CD8-positive, alpha-beta memory T cell (primary cell): ENCODE data around the gene DVL1. TPM values are rescaled to one million over a fixed set of nuclear protein-coding genes. Genes with fewer than 3 reads are reported as not detected.

ENCODE experiments used
- CTCF ChIA-PET: fragments of 350-600 bp; sonication (Branson Sonifier 250); formaldehyde crosslinking; loops from one replicate; lab custom pipeline; 2021; ENCODE audit warnings: antibody characterized with exemption; lab: Charles Lee
- POLR2A ChIA-PET: fragments of 350-600 bp; sonication (Branson Sonifier 250); formaldehyde crosslinking; loops from one replicate; lab custom pipeline; 2021; ENCODE audit warnings: antibody characterized with exemption; lab: Charles Lee
- DNase-seq, 5 donors: peaks; one replicate each; pipeline versions ENCODE4 v3.0.0 to v3.0.0-alpha.2; 2020 to 2022; ENCODE audit warnings: mixed read lengths in 1 of 5
- H3K27ac ChIP-seq: one replicate; pipeline ENCODE4 v1.7.0; 2013; ENCODE audit warnings: low read depth, mild to moderate bottlenecking, low read length, moderate library complexity
- H3K27me3 ChIP-seq: 2 replicates; pipeline ENCODE4 v1.7.0; 2013; ENCODE audit warnings: low read length, mild to moderate bottlenecking; ENCODE audit not compliant: insufficient read depth, poor library complexity, severe bottlenecking
- H3K36me3 ChIP-seq: 2 replicates; pipeline ENCODE4 v1.7.0; 2013; ENCODE audit warnings: mild to moderate bottlenecking, low read length, moderate library complexity; ENCODE audit not compliant: insufficient read depth
- H3K4me1 ChIP-seq: 2 replicates; pipeline ENCODE4 v1.7.0; 2013; ENCODE audit warnings: mild to moderate bottlenecking, low read length, moderate library complexity; ENCODE audit not compliant: insufficient read depth
- H3K4me3 ChIP-seq: 2 replicates; pipeline ENCODE4 v1.7.0; 2013; ENCODE audit warnings: mild to moderate bottlenecking, low read length
- H3K9me3 ChIP-seq: 2 replicates; pipeline ENCODE4 v1.7.0; 2013; ENCODE audit warnings: mild to moderate bottlenecking, low read length
- H3K27ac Mint-ChIP-seq, 8 donors: one replicate each; pipeline ENCODE4 v1.8.0; 2020 to 2021; ENCODE audit warnings: mixed read lengths in 8 of 8, mild to moderate bottlenecking in 6 of 8, inconsistent platforms in 3 of 8, moderate library complexity in 3 of 8
- H3K27me3 Mint-ChIP-seq, 2 donors: one replicate each; pipeline ENCODE4 v1.8.0; 2020 to 2021; ENCODE audit warnings: mixed read lengths in 2 of 2, mild to moderate bottlenecking in 1 of 2, moderate library complexity in 1 of 2
- H3K36me3 Mint-ChIP-seq, 3 donors: one replicate each; pipeline ENCODE4 v1.8.0; 2020 to 2021; ENCODE audit warnings: mixed read lengths in 3 of 3, inconsistent platforms in 1 of 3, mild to moderate bottlenecking in 1 of 3
- H3K4me1 Mint-ChIP-seq, 3 donors: one replicate each; pipeline ENCODE4 v1.8.0; 2020 to 2021; ENCODE audit warnings: mixed read lengths in 3 of 3, inconsistent platforms in 1 of 3, mild to moderate bottlenecking in 1 of 3
- H3K4me3 Mint-ChIP-seq, 7 donors: one replicate each; pipeline ENCODE4 v1.8.0; 2020 to 2021; ENCODE audit warnings: mixed read lengths in 7 of 7, mild to moderate bottlenecking in 6 of 7, moderate library complexity in 4 of 7, inconsistent platforms in 2 of 7
- H3K9me3 Mint-ChIP-seq, 5 donors: one replicate each; pipeline ENCODE4 v1.8.0; 2020 to 2022; ENCODE audit warnings: mixed read lengths in 5 of 5, mild to moderate bottlenecking in 3 of 5, moderate library complexity in 2 of 5, inconsistent platforms in 1 of 5
- polyA plus RNA-seq: library from polyadenylated mRNA; unstranded; fragments of 300-500 nt; fragmentation: Illumina TruSeq; gene quantifications from one replicate; pipeline ENCODE4 v1.2.3, GENCODE V29; 2021
- total RNA-seq, 2 experiments: library from RNA; stranded (reverse); gene quantifications; one replicate each; pipeline ENCODE4 v1.2.3, GENCODE V29; 2021

DVL1 gene
- total and polyA plus RNA-seq, 3 experiments from 2014 or later: 1.6 to 41.1 (median 39.7) TPM

DNA sequence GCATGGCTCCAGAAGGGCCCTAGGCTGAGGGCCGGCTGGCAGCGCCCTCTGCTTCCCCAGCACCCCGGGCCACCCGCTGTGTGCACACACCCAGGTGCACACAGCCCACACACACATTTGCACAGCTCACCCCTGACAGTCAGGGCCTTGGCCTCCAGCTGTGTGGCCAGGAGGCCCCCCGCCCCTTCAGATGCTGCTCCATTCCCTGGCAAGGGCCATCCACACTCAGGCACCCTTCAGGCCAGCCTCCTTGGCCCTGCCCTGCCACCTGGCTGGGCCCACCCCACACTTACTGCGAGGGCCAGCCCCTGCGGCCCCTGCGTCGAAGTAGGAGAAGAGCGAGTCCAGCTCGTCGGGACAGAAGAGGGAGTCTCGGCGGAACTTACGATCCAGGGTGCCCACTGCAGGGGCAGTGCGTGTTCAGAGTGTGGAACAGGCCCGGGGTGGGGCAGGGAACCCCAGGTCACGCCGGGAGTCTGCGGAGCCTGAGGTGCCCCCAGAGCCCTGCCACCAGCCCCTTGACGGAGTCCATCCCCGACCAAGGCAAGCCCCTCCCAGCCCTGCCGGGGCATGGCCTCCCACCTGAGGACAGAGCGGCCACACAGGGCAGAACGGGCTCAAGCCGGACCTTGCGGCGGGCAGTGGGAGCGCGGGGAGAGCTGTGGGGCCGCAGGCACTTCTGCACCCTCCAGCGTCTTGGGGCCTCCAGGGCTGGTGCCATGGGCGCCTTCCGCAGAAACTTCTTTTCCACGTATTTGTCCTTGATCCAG, 53.9 kb downstream of the DVL1 start:
- H3K27ac ChIP-seq: no peak overlapping the region
- H3K9me3 Mint-ChIP-seq: no peaks in the 10 kb centered on the region
- ChIA-PET CTCF (interaction anchor here (1.5 kb wide), 1 partner anchor 173 kb away, joined by 6 read pairs; no protein-coding TSS in a partner anchor), POLR2A (no interaction called here)
- H3K36me3 Mint-ChIP-seq: no peaks in the 10 kb centered on the region
- no peaks in the 10 kb centered on the region for H3K27me3 Mint-ChIP-seq
- peaks cover 0 to 5% (median 4%) of the 10 kb centered on the region in 3 donors for H3K4me1 Mint-ChIP-seq
- H3K27ac Mint-ChIP-seq: no peak overlapping the region
- H3K4me3 ChIP-seq: no peak overlapping the region
- no peaks in the 10 kb centered on the region for H3K27me3 ChIP-seq
- H3K4me1 ChIP-seq: no peaks in the 10 kb centered on the region
- H3K4me3 Mint-ChIP-seq: no peak overlapping the region
- DNase-seq: no peak
- no peaks in the 10 kb centered on the region for H3K36me3 ChIP-seq
- H3K9me3 ChIP-seq: no peaks in the 10 kb centered on the region

DNA sequence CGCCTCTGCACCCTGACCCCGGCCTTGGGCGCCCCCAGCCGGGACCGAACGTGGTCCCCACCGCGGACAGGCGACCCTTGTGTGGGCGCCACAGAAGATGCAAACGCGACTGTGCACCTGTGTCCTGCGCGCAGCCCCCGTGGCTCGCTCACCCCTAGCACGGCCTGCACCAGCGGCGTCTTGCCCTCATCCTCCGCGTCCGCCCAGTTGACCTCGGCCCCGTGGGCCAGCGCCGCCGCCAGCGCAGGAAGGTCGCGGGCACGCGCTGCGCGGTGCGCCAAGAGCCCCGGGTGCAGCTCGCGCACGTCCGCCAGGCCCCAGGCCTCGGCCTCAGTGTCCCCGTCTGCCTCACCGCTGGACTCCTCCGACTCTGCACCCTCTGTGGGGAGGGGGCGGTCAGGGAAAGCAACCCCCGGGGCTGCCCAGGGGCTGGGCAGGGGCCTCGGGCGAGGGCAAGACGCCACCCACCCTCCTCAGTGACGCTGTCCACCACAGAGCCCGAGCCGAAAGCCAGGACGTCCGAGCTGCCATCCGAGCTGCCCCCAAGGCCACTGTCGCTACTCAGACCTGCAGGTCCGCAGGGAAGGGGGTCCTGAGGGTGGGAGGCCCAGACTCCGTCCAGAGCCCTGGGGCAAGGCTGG, 54.8 kb downstream of the DVL1 start:
- Histone ChIP-seq H3K9me3 (no peaks in the 10 kb centered on the region), H3K4me3 (no peak overlapping the region), H3K27me3 (no peaks in the 10 kb centered on the region), H3K36me3 (no peaks in the 10 kb centered on the region), H3K27ac (no peak overlapping the region), H3K4me1 (no peaks in the 10 kb centered on the region)
- ChIA-PET CTCF (interaction anchor here (1.5 kb wide), 1 partner anchor 172 kb away, joined by 6 read pairs; no protein-coding TSS in a partner anchor), POLR2A (no interaction called here)
- no peaks in the 10 kb centered on the region for H3K36me3 Mint-ChIP-seq
- no peak overlapping the region for H3K4me3 Mint-ChIP-seq
- DNase-seq: no peak
- peaks cover 0 to 4% (median 0%) of the 10 kb centered on the region in 3 donors for H3K4me1 Mint-ChIP-seq
- no peaks in the 10 kb centered on the region for H3K27me3 Mint-ChIP-seq
- no peak overlapping the region for H3K27ac Mint-ChIP-seq
- no peaks in the 10 kb centered on the region for H3K9me3 Mint-ChIP-seq

DNA sequence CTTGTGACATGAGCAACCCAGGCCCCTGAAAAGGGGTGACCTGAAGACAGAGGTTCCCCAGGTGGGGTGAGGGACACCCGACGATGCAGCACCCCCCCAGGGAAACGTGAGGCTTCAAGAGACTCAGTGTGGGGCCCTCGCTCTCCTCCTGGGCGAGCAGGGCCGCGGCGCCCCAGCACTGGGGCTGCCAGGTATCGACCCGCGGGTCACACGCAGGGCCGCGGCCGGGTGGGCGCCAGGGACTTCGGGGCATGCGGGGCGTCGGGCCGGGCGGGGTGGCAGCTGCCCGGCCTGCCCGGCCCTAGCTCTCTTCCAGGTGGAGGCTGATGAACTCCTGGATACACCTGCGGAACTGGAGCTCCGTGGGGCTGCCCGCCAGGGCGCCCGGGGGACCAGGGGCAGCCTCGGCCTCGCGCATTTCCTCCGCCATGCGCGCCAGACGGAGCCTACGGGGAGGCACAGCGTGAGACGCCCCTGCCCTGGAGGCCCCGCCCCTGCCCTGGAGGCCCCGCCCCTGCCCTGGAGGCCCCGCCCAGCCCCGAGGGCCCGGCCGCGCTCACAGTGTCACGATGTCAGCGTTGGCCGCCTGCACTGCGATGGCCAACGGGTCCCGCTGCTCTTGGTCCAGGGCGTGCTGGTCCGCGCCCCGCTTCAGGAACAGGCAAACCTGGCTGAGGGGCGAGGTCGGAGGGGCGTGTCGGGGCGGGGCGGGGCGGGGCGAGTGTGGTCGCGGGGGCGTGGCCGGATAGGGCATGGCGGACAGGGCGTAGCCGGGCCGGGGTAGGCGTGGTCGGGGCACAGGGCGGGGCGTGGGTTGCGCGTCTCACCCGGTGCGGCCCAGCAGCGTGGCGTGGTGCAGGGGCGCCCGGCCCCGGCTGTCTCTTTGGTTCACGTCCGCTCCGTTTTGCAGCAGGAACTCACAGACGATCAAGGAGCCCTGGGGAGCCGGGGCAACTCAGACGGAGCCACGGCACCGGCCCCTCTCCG, 55.7 kb downstream of the DVL1 start:
- no peak overlapping the region for H3K4me3 Mint-ChIP-seq
- H3K27me3 Mint-ChIP-seq: no peaks in the 10 kb centered on the region
- no peaks in the 10 kb centered on the region for H3K4me1 ChIP-seq
- ChIA-PET CTCF (interaction anchor here (1.5 kb wide), 1 partner anchor 171 kb away, joined by 6 read pairs; no protein-coding TSS in a partner anchor), POLR2A (no interaction called here)
- H3K27ac ChIP-seq: no peak overlapping the region
- H3K9me3 ChIP-seq: no peaks in the 10 kb centered on the region
- H3K4me3 ChIP-seq: no peak overlapping the region
- no peaks in the 10 kb centered on the region for H3K27me3 ChIP-seq
- H3K36me3 ChIP-seq: no peaks in the 10 kb centered on the region
- peaks cover 0 to 4% (median 0%) of the 10 kb centered on the region in 3 donors for H3K4me1 Mint-ChIP-seq
- no peak overlapping the region for H3K27ac Mint-ChIP-seq
- no peak for DNase-seq
- H3K9me3 Mint-ChIP-seq: no peaks in the 10 kb centered on the region
- H3K36me3 Mint-ChIP-seq: no peaks in the 10 kb centered on the region

DNA sequence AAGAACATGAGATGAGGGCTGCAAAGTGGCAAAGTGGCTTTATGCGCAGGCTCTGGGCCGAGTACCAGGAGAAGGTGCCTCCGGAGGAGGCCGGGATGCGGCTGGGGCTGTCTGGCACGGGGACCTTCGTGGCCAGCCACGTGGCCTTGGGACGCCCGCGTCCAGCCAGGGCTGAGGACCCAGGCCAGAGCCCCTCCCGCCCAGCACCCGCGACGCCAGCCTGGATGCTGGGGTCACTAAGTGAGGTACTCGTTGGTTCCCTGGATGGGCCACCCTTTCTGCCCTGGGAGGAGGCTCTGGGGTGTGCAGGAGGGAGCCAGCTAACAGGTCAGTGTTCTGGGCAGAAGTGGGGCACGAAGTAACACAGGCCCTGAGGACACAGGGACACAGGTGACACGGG, 56.4 kb downstream of the DVL1 start:
- Mint-ChIP-seq H3K4me1 (peaks cover 0 to 4% (median 0%) of the 10 kb centered on the region in 3 donors), H3K4me3 (no peak overlapping the region), H3K27ac (no peak overlapping the region), H3K27me3 (no peaks in the 10 kb centered on the region), H3K36me3 (no peaks in the 10 kb centered on the region), H3K9me3 (no peaks in the 10 kb centered on the region)
- Histone ChIP-seq H3K9me3 (no peaks in the 10 kb centered on the region), H3K4me3 (no peak overlapping the region), H3K27me3 (no peaks in the 10 kb centered on the region), H3K27ac (no peak overlapping the region), H3K36me3 (no peaks in the 10 kb centered on the region), H3K4me1 (no peaks in the 10 kb centered on the region)
- ChIA-PET CTCF (interaction anchor here (1.8 to 1.9 kb wide), 2 partner anchors 12 to 43 kb away, joined by 6 read pairs; no protein-coding TSS in a partner anchor), POLR2A (no interaction called here)
- no peak for DNase-seq

DNA sequence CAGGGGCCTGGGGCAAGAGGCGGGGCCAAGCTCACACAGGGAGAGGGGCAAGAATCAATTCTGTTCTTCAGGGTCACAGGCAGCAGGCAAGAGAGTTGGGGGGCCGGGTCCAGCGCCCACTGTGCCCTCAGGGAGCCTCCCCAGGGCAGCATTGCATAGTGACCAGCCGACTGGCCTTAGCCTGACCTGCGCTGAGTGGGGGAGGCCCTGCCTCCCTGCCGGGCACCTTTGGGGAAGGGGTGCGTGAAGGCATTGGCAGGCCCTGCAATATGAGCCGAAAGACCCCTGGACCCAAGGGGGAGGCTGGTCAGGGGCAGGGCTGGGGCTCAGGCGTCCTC, 56.8 kb downstream of the DVL1 start:
- ChIA-PET POLR2A (no interaction called here), CTCF (interaction anchor here (0.6 to 2.7 kb wide), 10 partner anchors 13 to 308 kb away, joined by 3 to 52 read pairs (median 4); no protein-coding TSS in a partner anchor)
- Histone ChIP-seq H3K9me3 (no peaks in the 10 kb centered on the region), H3K36me3 (no peaks in the 10 kb centered on the region), H3K4me3 (no peak overlapping the region), H3K4me1 (no peaks in the 10 kb centered on the region), H3K27ac (no peak overlapping the region), H3K27me3 (no peaks in the 10 kb centered on the region)
- H3K9me3 Mint-ChIP-seq: no peaks in the 10 kb centered on the region
- H3K4me3 Mint-ChIP-seq: no peak overlapping the region
- no peak for DNase-seq
- no peaks in the 10 kb centered on the region for H3K27me3 Mint-ChIP-seq
- H3K27ac Mint-ChIP-seq: no peak overlapping the region
- no peaks in the 10 kb centered on the region for H3K36me3 Mint-ChIP-seq
- peaks cover 0 to 4% (median 0%) of the 10 kb centered on the region in 3 donors for H3K4me1 Mint-ChIP-seq

DNA sequence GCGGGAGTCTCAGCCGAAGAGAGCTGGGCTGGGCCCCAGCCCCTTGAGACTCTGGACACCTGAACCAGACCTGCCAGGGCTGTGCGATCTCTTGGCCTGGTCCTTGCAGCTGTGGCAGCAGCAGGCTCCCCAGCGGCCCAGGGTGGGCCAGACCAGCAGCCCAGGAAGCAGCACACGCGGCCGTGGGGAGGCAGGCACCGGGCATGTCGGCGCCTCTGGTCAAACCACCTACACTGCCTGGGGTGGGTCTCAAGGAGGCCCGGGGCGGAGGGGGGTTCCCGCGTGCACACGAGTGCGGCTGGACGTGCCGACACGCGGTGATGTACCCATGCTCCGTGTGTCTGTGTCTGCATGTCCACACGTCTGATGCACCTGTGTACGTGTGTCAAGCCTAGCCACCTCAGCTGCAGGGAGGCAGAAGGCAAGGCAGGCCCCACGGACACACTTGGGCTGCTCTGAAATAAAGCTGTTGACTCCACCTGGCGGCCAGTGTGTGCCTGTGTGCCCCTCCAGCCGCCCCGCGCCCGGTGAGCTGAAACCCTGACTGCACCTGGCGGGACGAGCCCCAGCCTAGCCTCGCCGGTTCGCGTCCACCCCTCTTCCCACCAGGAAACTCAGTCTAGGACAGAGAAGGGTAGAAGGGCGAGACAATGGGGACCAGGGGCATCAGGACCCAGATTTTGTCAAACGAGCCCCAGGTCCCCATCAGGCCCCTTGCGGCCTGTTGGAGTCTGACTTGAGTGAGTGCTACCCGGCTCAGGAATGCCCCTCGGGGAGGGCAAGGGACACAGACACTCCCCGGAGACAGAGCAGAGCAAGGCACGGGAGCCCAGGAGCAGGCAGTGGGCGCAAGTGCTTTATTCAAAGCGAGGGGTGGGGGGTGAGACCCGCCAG, 57.4 kb downstream of the DVL1 start:
- Mint-ChIP-seq H3K4me3 (no peak overlapping the region), H3K9me3 (no peaks in the 10 kb centered on the region), H3K36me3 (no peaks in the 10 kb centered on the region), H3K27me3 (no peaks in the 10 kb centered on the region), H3K4me1 (peaks cover 0 to 4% (median 0%) of the 10 kb centered on the region in 3 donors), H3K27ac (no peak overlapping the region)
- ChIA-PET CTCF (interaction anchor here (0.6 to 2.7 kb wide), 12 partner anchors 8 to 307 kb away, joined by 3 to 52 read pairs (median 4); no protein-coding TSS in a partner anchor), POLR2A (interaction anchor here (1.0 kb wide), 1 partner anchor 13 kb away, joined by 3 read pairs; no protein-coding TSS in a partner anchor)
- peak; percentile 48 to 78 (median 55) for DNase-seq
- no peak overlapping the region for H3K27ac ChIP-seq
- no peaks in the 10 kb centered on the region for H3K9me3 ChIP-seq
- no peaks in the 10 kb centered on the region for H3K4me1 ChIP-seq
- H3K27me3 ChIP-seq: no peaks in the 10 kb centered on the region
- H3K36me3 ChIP-seq: no peaks in the 10 kb centered on the region
- H3K4me3 ChIP-seq: no peak overlapping the region

DNA sequence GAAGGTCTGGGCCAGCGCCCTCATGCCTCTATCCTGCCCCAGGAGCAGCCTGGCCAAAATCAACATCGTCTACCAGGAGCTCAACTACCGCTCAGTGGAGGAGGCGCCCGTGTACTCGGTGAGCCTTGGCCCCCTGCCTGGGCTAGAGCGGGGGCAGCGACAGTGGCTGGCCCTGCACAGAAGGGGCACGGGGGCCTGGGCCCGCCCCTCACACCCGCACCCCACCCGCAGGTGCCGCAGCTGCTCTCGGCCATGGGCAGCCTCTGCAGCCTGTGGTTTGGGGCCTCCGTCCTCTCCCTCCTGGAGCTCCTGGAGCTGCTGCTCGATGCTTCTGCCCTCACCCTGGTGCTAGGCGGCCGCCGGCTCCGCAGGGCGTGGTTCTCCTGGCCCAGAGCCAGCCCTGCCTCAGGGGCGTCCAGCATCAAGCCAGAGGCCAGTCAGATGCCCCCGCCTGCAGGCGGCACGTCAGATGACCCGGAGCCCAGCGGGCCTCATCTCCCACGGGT, 58.1 kb downstream of the DVL1 start:
- no peaks in the 10 kb centered on the region for H3K4me1 ChIP-seq
- Mint-ChIP-seq H3K27ac (no peak overlapping the region), H3K36me3 (no peaks in the 10 kb centered on the region), H3K4me1 (peaks cover 0 to 4% (median 0%) of the 10 kb centered on the region in 3 donors), H3K9me3 (no peaks in the 10 kb centered on the region), H3K4me3 (no peak overlapping the region), H3K27me3 (no peaks in the 10 kb centered on the region)
- no peaks in the 10 kb centered on the region for H3K9me3 ChIP-seq
- DNase-seq: no peak
- no peaks in the 10 kb centered on the region for H3K27me3 ChIP-seq
- H3K27ac ChIP-seq: no peak overlapping the region
- CTCF ChIA-PET: interaction anchor here (1.1 to 2.7 kb wide), 10 partner anchors 9 to 307 kb away, joined by 3 to 52 read pairs (median 4); no protein-coding TSS in a partner anchor
- no peaks in the 10 kb centered on the region for H3K36me3 ChIP-seq
- no peak overlapping the region for H3K4me3 ChIP-seq
- POLR2A ChIA-PET: interaction anchor here (1.0 kb wide), 1 partner anchor 14 kb away, joined by 3 read pairs; no protein-coding TSS in a partner anchor
